ENCODE results near the gene RGL1. TPM values are rescaled to one million over a fixed set of nuclear protein-coding genes. Genes with fewer than 3 reads are reported as not detected.
A peak's percentile ranks its signal among the peaks of the same experiment; 100 is the strongest.

The RGL1 gene
- total RNA-seq, 4 donors from 2014 or later = 57.3 to 81.8 (median 68.1) TPM

DNA sequence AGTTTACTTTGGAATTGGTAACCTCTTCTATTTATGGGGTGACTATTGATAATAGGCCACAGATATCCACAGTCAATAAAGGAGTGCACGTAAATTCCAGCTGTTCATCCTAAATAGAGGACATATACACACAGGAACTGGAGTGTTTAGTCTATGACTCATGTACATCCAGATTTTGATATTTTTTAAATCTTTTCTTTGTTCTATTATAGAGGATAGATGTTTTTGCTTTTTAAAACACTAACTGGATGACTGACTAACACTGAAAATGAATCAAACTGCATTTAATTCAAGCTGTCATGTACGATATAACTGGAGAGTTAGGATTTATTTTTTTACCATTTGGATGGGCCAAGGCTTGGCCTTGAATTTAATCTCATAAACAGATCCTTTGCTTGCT lies 45.9 kb downstream of the RGL1 start:
- TF ChIP-seq, protein P1, sequence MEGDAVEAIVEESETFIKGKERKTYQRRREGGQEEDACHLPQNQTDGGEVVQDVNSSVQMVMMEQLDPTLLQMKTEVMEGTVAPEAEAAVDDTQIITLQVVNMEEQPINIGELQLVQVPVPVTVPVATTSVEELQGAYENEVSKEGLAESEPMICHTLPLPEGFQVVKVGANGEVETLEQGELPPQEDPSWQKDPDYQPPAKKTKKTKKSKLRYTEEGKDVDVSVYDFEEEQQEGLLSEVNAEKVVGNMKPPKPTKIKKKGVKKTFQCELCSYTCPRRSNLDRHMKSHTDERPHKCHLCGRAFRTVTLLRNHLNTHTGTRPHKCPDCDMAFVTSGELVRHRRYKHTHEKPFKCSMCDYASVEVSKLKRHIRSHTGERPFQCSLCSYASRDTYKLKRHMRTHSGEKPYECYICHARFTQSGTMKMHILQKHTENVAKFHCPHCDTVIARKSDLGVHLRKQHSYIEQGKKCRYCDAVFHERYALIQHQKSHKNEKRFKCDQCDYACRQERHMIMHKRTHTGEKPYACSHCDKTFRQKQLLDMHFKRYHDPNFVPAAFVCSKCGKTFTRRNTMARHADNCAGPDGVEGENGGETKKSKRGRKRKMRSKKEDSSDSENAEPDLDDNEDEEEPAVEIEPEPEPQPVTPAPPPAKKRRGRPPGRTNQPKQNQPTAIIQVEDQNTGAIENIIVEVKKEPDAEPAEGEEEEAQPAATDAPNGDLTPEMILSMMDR (IDR thresholded peaks at IDR 0.05) = no peak
- TF ChIP-seq POLR2A (IDR thresholded peaks at IDR 0.05) = no peak
- TF ChIP-seq EP300 (IDR thresholded peaks at IDR 0.05) = no peak

DNA sequence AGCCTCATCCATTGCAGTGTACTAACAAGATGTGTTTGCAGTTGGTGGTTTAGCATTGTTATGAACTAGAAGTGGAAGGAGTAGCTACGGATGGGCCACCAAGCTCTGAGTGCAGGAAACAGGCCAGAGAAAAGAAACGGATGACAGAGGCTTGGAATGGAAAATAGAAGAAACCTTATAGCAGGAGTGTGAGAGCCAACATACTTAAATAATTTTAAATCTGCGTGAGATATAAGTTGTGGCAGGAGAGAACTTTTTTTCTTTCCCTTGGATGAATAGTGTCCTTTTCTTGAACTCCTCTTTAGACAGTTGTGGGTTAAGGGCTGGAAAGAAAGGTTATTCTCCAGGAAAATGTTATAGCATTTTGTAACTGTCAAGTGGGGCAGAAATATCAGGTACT lies 54.2 kb downstream of the RGL1 start:
- WGBS, 2 donors = 68 to 69% methylated on average over 3 of the region's 3 CpGs

More for the DNA sequence above, 45.9 kb downstream of the RGL1 start:
- no peak overlapping the region for H3K27ac ChIP-seq
- H3K27me3 ChIP-seq = no peaks in the 10 kb centered on the region
- H3K9me3 ChIP-seq = no peaks in the 10 kb centered on the region
- WGBS, 2 donors = 56 to 59% methylated on average over 2 of the region's 2 CpGs
- no peaks in the 10 kb centered on the region for H3K36me3 ChIP-seq
- no peak for DNase-seq (ENCODE audit: low spot score in 2 of 2)
- H3K4me1 ChIP-seq = peaks cover 0 to 39% (median 8%) of the 10 kb centered on the region in 4 donors
- no peak overlapping the region for H3K4me3 ChIP-seq

DNA sequence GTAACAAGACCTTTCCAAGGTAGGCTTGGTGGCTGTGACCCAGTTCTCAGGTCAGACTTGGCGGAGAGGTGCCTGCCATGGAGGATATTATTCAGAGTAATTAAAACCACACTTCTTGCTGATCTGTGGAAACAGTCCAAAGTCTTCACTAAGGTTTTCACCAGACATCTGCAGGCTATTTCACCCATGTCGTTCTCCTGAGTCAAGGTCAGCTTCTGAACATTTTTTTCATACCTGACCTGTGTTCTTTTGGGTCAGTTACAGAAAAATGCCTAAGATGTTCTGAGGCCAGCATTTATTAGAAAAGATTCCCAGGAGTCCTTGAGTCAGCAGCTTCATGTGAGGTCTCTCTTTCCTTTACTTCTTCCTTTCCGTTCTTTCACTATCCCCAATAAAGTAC lies 54.9 kb downstream of the RGL1 start:
- Histone ChIP-seq H3K36me3 (peaks cover 0 to 3% (median 0%) of the 10 kb centered on the region in 3 donors), H3K4me3 (no peak overlapping the region), H3K27ac (peak overlapping the region in 2 of 4 donors; percentile 53 to 61), H3K4me1 (peaks cover 0 to 68% (median 6%) of the 10 kb centered on the region in 4 donors), H3K9me3 (no peaks in the 10 kb centered on the region), H3K27me3 (no peaks in the 10 kb centered on the region)
- peak in 1 of 2 donors; percentile 36 for DNase-seq (ENCODE audit: low spot score in 2 of 2)
- TF ChIP-seq, protein P1 (IDR thresholded peaks at IDR 0.05) = no peak
- TF ChIP-seq POLR2A (IDR thresholded peaks at IDR 0.05) (no peak), EP300 (IDR thresholded peaks at IDR 0.05) (peak in 1 of 2 donors; percentile 65)
- 62 to 67% methylated on average over 3 of the region's 3 CpGs for WGBS, 2 donors

More for the DNA sequence above, 54.2 kb downstream of the RGL1 start:
- Histone ChIP-seq H3K27me3 (no peaks in the 10 kb centered on the region), H3K27ac (peak overlapping the region in 2 of 4 donors; percentile 51 to 61), H3K4me3 (no peak overlapping the region), H3K36me3 (peaks cover 0 to 3% (median 0%) of the 10 kb centered on the region in 3 donors), H3K4me1 (peaks cover 0 to 63% (median 6%) of the 10 kb centered on the region in 4 donors), H3K9me3 (no peaks in the 10 kb centered on the region)
- TF ChIP-seq, protein P1 (IDR thresholded peaks at IDR 0.05) = no peak
- no peak for TF ChIP-seq EP300 (IDR thresholded peaks at IDR 0.05)
- TF ChIP-seq POLR2A (IDR thresholded peaks at IDR 0.05) = no peak
- DNase-seq (ENCODE audit: low spot score in 2 of 2) = no peak

DNA sequence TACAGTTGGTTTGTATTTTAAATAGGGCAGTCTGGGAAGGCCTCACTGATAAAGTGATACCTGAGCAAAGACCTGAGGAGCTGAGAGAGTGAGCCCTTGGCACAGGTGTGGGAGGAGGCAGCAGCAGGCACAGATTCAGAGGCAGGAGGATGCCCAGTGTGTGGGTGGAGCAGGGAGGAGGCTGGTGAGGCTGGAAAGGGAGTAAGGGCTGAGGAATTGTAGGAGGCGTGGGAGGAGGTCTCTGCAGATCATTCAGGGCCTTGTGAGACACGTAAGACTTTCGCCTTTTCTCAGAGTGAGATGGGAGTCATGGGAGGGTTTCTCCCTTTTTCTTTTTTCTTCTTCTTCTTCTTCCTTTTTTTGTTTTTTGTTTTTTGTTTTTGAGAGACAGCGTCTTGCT lies 58.0 kb downstream of the RGL1 start:
- no peaks in the 10 kb centered on the region for H3K27me3 ChIP-seq
- H3K36me3 ChIP-seq = peaks cover 0 to 14% (median 0%) of the 10 kb centered on the region in 3 donors
- DNase-seq (ENCODE audit: low spot score in 2 of 2) = no peak
- 89 to 91% methylated on average over 4 of the region's 4 CpGs for WGBS, 2 donors
- H3K4me3 ChIP-seq = no peak overlapping the region
- H3K27ac ChIP-seq = peak overlapping the region in 1 of 4 donors; percentile 18
- H3K9me3 ChIP-seq = no peaks in the 10 kb centered on the region
- H3K4me1 ChIP-seq = peaks cover 0 to 64% (median 6%) of the 10 kb centered on the region in 4 donors
- TF ChIP-seq POLR2A (IDR thresholded peaks at IDR 0.05) = no peak
- TF ChIP-seq, protein P1 (IDR thresholded peaks at IDR 0.05) = no peak

- Histone ChIP-seq H3K27me3 (no peaks in the 10 kb centered on the region), H3K4me1 (peaks cover 0 to 66% (median 4%) of the 10 kb centered on the region in 4 donors), H3K36me3 (peaks cover 0 to 14% (median 0%) of the 10 kb centered on the region in 3 donors), H3K4me3 (no peak overlapping the region), H3K9me3 (no peaks in the 10 kb centered on the region), H3K27ac (no peak overlapping the region)
- no peak for DNase-seq (ENCODE audit: low spot score in 2 of 2)
- TF ChIP-seq POLR2A (IDR thresholded peaks at IDR 0.05) (no peak), EP300 (IDR thresholded peaks at IDR 0.05) (no peak)
- TF ChIP-seq, protein P1 (IDR thresholded peaks at IDR 0.05) = no peak
Observed at GRCh38 chr1:183863852-183864251, 58.9 kb downstream of the RGL1 start.

Measured in tibial nerve (tissue), 4 donors.